RPMI7951 (cell line): ENCODE measurements around the gene PLCD1. TPM values are rescaled to one million over a fixed set of nuclear protein-coding genes. Genes with fewer than 3 reads are reported as not detected.
A peak's percentile ranks its signal among the peaks of the same experiment; 100 is the strongest.
"Not testable (repeated sequence)": the region's sequence is repeated elsewhere in the genome, so short reads cannot be mapped to it uniquely, and the experiment has no call there.

Experiments used
- DNase-seq: peaks from one replicate; pipeline ENCODE4 v3.0.0-alpha.2; 2012; ENCODE audit warnings: low read depth
- total RNA-seq: library from RNA; depleted of rRNA; stranded (reverse); fragments of >200 nt; shearing (Covaris generic); gene quantifications from 2 replicates; pipeline ENCODE4 v1.2.3, GENCODE V29; 2014

Gene PLCD1
- total RNA-seq, 1 experiment from 2014 or later = 4.1 TPM

DNA sequence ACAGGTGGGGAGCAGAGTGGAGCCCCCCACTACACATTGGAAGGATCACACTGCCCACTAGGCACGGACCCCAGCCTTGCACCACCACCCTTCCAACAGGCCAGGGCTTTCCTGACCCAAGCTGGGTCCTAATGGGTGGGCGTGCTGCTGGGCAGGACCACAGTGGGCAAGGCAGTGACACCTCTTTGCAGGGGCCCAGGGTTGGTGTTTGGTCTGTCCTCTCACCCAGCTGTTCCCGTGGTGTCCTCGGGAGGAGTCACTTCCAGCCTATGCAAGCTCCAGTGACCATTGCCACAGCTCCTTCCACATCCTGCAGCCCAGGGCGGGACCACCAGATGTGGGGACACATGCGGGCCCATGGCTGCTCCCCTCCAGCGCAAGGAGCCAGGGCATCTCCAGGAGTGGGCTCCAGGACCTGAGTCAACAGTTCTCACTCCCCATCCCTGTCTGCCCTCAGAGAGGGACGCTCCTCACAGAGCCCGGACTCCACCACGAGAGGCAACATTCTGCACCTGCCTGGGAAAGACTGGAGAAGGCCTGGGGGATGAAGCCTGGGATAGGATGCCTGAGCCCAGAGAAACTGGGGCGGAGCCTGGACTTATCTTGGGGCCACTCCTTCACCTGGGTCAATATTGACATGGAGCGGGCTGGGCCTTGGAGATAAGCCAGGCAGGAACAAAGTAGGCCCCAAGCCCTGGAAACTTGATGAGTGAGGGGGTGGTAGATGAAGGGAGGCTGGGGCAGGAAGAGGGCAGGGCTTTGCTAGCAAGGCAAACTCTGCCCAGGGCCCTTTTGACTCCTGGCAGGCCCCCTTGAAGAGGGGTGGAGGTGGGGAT is 42.7 kb downstream of the PLCD1 start:
- DNase-seq = no peak

DNA sequence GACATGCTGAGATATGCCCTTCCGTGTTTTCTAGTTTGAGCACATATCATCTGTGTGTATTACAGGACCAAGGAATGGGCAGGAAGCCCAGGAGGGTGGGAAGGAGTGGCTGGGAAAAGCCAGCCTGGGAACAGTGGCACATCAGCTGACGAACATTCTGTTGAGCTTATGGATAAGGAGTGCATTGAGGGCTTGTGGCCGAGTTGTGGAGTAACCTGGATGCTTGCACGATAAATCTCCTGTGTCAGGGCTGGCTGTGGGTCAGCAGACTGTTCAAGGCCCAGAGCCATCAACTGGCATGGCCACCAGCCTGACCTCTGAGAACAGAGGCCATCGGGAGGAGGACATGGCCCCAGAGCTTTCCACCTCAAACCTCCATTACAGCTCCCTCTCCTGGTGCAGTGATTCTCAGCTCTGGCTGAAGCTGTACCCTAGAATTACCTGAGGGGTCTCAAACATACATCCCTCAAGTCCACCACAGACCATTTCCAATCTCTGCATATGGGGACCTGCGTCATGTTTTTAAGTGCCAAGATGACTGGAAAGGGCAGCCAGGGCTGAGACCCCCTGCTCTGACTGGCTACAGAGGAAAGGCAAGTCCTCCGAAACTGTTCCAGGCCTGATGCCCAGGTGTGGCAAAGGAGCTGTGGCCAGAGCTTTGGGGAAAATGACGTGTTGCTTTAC is 43.7 kb downstream of the PLCD1 start:
- no peak for DNase-seq

DNA sequence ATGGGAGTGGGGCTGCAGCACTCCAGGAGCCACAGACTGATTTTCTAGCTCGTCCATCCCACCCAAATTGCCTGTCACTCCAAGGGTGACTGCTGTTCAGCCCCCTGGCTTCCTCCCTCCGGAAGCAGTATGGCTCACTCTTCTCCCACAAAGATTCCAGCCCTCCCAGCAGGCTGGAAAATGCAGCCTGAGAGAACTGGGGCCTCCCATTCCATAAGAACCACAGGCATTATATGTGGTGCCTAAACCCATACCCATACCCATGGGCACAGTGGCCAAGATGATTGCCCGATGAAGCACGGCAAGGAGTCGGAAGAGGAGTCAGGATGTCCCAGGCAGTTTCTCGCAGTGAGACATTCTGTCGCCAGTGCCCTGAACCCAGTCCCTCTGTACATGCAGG is 44.8 kb downstream of the PLCD1 start:
- DNase-seq = no peak

DNA sequence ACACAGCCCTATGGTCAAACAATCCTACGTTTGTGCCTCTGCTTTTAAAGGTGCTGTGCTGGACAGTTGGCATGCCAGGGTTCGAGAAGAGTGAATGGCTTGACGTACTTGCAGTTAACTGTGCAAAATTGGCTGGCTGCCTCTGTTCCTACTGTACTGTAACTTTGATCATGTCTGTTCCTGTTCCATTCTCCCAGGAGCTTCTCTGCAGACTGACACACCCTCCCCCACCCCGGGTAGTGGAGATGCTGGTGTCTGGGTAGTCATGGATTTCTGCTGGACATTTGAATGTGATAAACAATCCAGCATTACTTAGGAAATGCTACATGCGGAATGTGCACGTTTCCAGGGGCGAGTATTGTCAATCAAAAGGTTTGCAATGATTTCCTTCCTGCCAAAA is 45.4 kb downstream of the PLCD1 start:
- no peak for DNase-seq

DNA sequence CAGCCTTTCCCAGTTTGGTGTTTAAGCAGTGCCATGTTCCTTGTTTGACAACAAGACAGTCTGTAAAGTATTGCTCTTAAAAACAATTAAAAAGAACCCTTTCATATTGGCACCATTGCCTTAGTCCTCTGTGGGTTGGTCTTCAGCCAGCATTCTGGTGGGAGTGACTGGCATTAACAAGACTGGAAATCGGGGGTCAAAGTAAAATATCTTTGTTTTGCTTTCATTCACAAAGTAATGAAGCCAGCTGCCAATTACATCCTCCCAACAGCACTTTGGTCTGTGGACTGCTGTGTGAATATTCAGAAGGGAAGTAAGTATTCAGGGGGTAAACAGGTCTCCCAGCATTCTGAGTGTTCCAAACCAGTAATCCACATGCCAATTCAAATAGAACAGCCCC is 47.1 kb downstream of the PLCD1 start:
- no peak for DNase-seq

DNA sequence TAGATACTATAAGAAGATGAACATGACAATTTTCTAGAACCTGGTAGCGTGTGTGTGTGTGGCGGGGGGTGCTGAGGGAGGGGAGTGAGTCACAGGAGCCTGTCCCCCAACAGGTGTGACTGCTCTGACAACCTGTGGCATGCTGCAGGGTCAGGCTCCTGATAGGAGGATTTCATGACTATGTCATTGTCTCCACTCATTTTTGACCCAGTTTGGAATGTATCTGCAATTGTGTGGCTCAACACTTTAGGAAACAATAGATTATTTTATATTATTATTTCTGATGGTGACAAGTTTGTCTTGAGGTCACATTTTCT is 48.1 kb downstream of the PLCD1 start:
- no peak for DNase-seq

DNA sequence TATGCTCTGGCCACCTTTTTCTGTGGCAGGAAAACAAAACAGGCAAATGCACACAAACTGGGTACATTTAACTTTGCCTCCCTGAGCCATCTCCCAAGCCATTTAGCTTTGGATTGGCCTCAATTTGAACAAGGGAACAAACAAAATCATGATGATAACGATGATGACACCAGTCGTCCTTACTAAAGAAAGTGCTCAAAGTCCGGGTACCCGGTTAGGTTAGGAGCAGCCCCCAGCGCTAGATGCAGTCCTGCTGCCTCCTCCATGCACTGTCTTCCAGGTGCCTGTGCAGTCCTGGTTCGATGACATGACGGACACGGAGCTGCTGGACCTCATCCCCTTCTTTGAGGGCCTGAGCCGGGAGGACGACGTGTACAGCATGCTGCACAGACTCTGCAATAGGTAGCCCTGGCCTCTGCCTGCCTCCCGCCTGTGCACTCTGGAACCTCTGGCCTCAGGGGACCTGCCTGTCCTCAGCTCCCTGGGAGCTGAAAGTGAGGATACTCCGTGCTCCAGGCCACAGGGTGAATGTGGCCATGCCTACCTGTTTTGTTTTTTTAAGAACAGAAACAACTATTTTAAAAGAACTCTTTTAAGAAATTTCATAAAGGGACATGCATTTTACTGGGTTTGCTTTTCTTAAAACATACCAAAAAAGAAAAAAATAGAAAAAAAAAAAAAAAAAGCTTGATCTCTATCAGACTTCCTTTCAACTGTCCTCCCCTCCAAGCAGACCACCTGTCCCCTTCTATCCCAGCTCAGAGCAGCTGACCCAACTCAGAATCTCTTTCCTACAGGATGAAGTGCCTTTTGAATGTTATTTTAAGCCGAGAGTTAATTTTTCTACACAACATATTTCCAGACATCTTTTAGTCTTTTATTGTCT is 48.7 kb downstream of the PLCD1 start:
- no peak for DNase-seq

DNA sequence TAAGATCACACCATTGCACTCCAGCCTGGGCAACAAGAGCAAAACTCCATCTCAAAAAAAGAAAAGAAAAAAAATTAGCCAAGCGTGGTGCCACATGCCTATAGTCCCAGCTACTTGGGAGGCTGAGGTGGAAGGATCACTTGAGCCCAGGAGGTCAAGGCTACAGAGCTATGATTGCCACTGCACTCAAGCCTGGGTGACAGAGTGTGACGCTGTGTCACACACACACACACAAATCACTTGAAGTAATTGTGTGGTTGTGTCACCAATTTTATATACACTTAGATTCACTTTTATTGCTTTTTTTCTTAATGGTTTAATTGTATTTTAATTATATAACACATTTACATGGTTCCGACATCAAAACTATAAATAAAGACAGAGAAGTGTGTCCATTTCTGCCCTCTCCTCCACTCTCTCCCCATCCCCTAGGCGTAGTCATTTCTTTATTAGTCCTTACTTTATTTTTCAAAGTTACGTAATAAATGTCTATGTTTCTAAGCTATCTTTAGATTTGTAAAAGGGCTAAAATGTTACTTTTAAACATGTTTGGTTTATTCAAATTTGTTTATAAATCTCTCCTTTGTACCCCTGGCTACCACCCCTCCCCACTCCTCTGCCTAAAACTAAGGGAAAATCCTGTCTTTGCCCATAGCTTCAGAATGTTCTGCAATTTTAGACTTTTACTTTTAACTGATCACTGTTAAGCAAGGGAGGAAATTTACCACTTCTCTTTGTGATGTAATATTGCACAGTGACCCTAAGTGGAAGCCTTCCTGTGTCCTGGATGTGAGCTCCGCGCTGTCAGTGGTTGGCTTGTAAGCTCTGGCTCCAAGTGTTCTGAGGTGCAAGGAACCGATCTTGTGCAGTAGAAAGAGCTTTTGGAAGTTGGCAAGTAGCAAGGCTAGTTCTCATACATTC is 49.6 kb downstream of the PLCD1 start:
- DNase-seq = no peak

DNA sequence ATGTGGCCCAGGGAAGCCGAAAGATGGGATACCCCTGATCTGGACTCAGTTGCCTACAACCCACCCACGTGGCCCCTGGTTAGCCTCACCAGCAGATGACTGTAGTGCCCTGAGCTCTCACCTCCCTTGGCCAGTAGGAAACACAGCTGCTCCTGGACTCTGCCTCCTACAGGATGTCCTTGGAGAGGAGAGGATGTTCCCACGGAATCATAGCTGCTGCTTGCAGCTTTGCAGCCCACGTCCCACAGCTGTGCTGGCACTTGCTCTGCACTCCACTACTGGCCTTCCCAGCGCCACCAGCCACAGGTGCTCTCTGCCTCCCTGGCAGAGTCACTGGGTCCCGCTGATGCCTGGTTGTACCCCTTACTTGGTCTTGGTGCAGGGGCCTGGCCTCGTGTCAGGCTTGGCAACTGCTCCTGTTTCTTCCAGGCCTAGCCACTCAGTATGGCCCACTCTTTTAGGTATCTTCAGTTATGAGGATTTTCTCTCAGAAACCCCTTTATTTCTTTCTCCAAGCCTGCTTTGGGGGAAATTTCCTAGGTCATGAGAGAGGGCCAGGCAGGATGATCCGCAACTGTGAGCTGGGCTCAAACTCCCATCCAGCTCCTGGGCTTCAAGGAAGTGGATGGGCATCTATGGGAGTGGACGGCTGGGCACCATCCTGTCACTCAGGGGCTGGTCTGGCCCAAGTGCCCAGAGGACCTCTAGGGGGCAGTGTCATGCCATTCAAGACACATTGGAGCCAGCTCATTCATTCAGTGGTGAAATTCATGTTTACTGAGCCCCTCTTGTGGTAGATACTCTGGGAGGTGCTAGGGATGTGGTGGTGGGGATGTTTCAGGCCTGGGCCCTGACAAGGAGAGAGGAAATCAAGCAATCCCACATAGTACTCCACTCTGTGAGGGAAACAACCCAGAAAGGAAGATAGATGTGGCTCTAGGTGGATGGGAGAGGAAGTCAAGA is 55.0 kb downstream of the PLCD1 start:
- DNase-seq = peak; percentile 64

DNA sequence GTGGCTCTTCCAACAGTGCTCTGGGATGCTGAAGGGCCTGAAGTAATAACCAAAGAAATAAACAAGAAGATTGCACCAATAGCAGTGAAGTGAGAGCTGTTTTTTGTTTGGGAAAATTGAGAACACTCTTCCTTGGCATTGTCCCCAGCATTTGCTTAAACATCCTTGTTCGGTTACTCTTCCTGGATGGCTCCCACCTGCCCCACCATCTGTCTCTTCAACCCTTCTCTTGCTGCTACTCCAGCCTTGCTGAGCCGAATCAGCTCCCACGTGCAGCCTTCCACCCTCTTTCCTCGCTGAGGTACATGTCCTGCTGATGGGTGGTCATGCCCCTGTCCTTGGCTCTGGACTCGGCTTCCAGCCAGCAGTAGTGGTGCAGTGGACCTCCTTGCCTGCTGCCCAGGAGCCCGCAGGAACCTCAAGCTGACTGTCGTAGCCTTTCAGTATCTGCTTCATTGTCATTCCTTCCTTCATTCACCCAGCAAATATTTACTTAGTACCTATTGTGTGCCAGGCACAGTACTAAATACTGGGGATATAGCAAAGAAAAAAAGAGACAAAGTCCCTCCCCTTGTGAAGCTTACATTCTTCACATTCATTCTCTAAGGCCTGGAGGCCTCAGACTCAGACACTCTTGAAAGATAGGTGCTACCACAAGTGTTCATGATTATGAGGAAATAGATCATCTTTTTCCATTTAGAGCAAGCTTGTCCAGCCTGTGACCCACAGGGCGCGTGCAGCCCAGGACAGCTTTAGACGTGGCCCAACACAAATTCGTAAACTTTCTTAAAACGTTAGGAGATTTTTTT is 56.0 kb downstream of the PLCD1 start:
- DNase-seq = no peak

DNA sequence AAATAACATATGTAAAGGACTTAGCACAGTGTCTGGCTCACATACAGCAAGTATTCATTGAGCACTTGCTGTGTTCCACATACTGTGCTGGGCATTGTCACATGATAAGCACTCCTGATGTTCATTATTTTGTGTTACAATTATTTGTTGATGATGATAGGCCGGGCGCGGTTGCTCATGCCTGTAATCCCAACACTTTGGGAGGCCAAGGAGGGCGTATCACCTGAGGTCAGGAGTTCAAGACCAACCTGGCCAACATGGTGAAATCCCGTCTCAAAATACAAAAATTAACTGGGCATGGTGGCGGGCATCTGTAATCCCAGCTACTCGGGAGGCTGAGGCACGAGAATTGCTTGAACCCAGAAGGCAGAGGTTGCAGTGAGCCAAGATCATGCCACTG is 57.4 kb downstream of the PLCD1 start:
- not testable (repeated sequence) for DNase-seq

DNA sequence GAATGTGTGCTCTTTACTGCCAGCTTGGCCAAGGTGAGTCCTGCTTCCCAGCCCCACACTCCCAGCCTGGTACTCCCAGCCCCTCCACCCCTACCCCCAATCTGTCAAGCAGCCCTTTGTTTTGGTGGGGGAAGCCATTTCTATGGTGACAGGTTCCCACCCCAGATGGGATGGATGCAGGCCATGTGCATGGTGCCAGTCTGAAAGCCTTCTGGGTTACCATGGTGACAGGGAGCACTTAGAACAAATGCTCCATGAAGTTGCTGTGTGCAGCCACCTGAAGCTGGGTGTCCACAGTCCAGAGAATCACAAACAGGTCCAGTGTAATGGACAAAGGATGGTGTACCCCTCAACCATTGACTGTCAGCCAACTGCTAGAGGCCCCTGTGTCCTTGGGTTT is 58.0 kb downstream of the PLCD1 start:
- no peak for DNase-seq

DNA sequence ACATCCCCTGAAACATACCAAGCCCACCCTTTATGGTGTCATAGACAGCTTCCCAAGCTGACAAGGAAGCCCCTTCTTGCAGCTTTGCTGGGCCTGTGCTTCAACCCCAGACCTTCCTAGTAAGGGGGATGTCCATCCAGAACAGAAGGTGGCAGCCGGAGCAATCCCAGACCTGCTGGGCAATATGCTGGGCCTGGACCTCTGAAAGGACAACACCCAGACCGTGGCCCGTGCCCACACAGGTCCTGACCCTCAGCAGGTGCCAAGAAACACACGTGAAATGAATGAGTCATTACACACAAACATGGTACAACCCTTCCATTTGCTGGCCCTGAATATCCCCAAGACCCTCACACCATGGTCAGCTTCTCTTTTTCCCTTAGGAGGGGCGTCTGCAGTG is 58.6 kb downstream of the PLCD1 start:
- DNase-seq = no peak

DNA sequence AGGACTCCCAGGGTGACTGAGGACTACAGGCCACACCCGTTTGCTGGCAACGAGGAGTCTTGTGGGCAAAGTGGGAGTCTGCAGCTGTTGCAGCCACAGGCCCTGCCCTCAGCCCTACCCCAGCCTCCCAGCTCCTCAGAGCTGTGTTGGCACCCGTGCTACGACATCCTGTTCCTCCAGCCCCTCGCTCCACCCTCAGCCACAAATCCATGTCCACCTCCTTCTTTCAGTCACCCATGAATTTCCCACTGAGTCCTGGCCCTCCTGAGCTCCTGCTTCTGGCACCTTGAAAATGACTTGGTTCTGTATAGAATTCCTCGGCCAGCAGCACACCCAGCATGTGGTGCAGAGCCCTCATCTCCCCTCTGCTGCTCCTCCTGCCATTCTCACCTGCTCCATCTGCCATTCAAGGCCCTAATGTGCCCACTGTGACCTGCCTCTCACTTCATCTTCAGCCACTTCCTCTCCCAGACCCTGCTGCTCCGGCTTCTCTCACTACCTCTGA is 59.8 kb downstream of the PLCD1 start:
- DNase-seq = no peak

DNA sequence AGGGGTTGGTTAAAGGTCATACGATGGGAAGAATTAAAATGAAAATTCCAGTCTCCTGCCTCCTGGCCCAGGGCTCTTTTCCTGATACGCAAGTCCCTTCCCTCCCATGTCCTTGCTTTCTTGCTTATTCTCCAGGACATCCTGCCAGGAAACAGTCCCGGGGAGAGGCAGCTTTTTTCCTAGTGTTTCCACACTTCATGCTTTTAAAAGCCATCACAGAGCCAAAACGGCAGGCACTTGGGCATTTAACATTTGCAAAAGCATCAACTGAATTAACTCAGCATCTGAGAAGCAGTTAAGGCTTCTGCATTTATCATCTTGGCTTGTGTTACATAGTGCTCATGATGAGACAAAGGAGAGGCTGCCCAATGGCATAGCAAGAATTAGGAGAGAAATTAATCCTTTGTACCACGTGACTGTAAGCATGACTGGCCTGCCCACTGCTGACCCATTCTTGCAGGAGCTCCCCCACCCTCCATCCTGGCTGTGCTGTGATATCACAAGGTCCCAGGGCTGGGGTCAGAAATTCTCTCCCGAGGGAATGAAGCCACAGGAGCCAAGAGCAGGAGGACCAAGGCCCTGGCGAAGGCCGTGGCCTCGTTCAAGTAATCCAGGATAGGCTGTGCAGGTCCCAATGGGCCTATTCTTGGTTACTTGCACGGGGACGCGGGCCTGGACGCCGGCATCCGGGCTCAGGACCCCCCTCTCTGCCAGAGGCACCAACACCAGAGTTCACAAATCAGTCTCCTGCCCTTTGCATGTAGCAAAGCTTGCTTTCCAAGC is 60.4 kb downstream of the PLCD1 start:
- DNase-seq = no peak

DNA sequence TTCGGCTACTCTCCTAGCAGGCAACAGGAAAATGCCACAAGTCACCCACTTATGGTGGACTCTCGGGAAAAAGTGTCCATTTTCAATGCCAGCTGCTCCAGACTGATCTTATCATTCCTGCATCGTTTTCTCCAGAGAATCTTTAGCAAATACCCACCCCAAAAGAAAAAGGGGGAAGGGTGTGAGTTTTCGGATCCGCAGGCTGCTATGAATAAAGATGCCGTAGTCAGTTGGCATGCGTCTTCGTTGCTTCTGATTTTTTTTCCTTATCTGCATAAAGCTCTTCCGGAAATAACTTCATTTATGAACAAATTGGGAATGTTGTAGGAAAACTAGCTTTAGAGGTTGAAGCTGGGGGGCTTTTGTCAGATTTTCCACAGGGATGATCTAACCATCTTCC is 61.2 kb downstream of the PLCD1 start:
- DNase-seq = no peak

DNA sequence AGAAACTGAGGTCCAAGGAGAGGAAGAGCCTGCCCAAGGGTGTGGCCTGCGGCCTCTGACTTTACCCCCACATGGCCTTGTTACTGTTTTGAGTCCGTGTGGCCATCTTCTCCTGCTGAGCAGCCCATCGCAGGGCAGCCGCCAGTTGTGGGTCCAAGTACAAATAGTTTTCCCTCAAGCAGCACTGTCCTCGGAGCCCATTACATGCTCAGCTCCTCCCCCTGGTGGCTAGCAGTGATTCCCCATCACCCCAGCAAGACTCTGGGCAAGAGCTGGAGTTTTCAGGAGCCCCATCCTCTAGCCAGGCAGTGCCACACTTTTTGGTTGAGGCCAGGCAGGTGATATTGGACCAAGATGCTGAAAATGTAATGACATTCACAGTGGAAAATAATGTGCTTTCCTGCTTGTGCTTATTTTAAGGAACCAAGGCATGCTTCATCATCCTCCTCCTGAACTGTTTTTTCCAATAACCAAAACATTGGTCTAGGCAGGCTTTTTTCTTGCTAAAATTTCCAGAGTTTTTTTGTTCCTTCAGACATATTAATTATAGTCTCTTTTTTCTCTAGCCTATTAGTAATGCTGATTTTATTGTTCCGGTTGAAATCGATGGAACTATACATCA is 62.1 kb downstream of the PLCD1 start:
- DNase-seq = peak; percentile 56

DNA sequence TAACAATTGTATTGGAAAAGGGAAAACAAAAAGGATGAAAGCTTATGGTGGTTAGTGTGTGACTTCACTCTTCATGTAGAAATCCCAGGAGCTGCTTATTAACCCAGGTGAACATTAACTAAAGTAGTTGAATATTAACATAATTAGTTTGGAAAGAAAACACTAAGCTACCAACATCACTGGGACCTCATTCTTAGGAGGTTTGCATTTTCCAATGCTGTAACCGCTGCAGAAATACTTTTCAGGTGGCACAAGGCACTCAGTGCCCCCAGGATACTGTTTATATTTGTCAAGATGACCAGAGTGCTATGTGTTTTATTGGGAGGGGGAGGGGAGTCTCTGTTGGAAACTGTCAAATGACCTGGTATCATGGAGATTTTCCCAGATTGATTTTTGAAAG is 64.7 kb downstream of the PLCD1 start:
- no peak for DNase-seq
